H9 (cell line): ENCODE measurements around the gene LMX1A. TPM values are rescaled to one million over a fixed set of nuclear protein-coding genes. Genes with fewer than 3 reads are reported as not detected.

Experiments used
- DNase-seq: peaks from one replicate; pipeline ENCODE4 v3.0.0-alpha.2; 2017
- H2AFZ ChIP-seq: one replicate; pipeline ENCODE4 v1.6.1; 2013; ENCODE audit warnings: mild to moderate bottlenecking, low read length, control low read depth, moderate library complexity
- H2AK5ac ChIP-seq: 2 replicates; pipeline ENCODE4 v1.6.1; 2013; ENCODE audit warnings: low read length, control low read depth, mixed read lengths; ENCODE audit not compliant: insufficient read length
- H2BK120ac ChIP-seq: one replicate; pipeline ENCODE4 v1.6.1; 2013; ENCODE audit warnings: low read depth, mild to moderate bottlenecking, low read length, control low read depth, inconsistent platforms; ENCODE audit not compliant: poor library complexity, severe bottlenecking
- H2BK12ac ChIP-seq: 2 replicates; pipeline ENCODE4 v1.6.1; 2013; ENCODE audit warnings: low read length, control low read depth, mixed read lengths, low read depth; ENCODE audit not compliant: insufficient read length
- H2BK15ac ChIP-seq: 2 replicates; pipeline ENCODE4 v1.6.1; 2013; ENCODE audit warnings: low read depth, low read length, control low read depth
- H2BK20ac ChIP-seq: one replicate; pipeline ENCODE4 v1.6.1; 2013; ENCODE audit warnings: low read depth, mild to moderate bottlenecking, low read length, control low read depth, inconsistent platforms; ENCODE audit not compliant: poor library complexity, severe bottlenecking
- H2BK5ac ChIP-seq: 2 replicates; pipeline ENCODE4 v1.6.1; 2013; ENCODE audit warnings: low read length, control low read depth, mixed read lengths; ENCODE audit not compliant: insufficient read length
- H3K14ac ChIP-seq: 2 replicates; pipeline ENCODE4 v1.6.1; 2013; ENCODE audit warnings: low read length, control low read depth; ENCODE audit not compliant: insufficient read depth
- H3K18ac ChIP-seq: 2 replicates; pipeline ENCODE4 v1.6.1; 2013; ENCODE audit warnings: low read depth, mild to moderate bottlenecking, mixed read lengths, low read length, control low read depth; ENCODE audit not compliant: insufficient read length
- H3K23ac ChIP-seq: 2 replicates; pipeline ENCODE4 v1.6.1; 2013; ENCODE audit warnings: low read length, control low read depth, mixed read lengths, low read depth; ENCODE audit not compliant: insufficient read length
- H3K23me2 ChIP-seq: 2 replicates; pipeline ENCODE4 v1.6.1; 2013; ENCODE audit warnings: low read depth, mild to moderate bottlenecking, mixed read lengths, low read length, control low read depth; ENCODE audit not compliant: insufficient read length, poor library complexity, severe bottlenecking
- H3K27ac ChIP-seq: 2 replicates; pipeline ENCODE4 v1.5.1; 2013; ENCODE audit warnings: low read length, control low read depth, mixed read lengths, low read depth; ENCODE audit not compliant: insufficient read length
- H3K27me3 ChIP-seq: 2 replicates; pipeline ENCODE4 v1.6.1; 2013; ENCODE audit warnings: low read length, control low read depth, inconsistent platforms; ENCODE audit not compliant: insufficient read depth
- H3K4ac ChIP-seq: 2 replicates; pipeline ENCODE4 v1.6.1; 2013; ENCODE audit warnings: low read depth, mild to moderate bottlenecking, control low read depth, inconsistent platforms, low read length, moderate library complexity
- H3K4me1 ChIP-seq: 2 replicates; pipeline ENCODE4 v1.6.1; 2013; ENCODE audit warnings: low read length, control low read depth, inconsistent platforms; ENCODE audit not compliant: insufficient read depth
- H3K4me2 ChIP-seq: 2 replicates; pipeline ENCODE4 v1.6.1; 2013; ENCODE audit warnings: low read length, control low read depth, mixed read lengths; ENCODE audit not compliant: insufficient read length, insufficient read depth
- H3K56ac ChIP-seq: 2 replicates; pipeline ENCODE4 v1.6.1; 2013; ENCODE audit warnings: low read depth, mild to moderate bottlenecking, mixed read lengths, low read length, control low read depth; ENCODE audit not compliant: insufficient read length
- H3K79me1 ChIP-seq: 2 replicates; pipeline ENCODE4 v1.6.1; 2013; ENCODE audit warnings: low read depth, mild to moderate bottlenecking, moderate library complexity, low read length, control low read depth, inconsistent platforms; ENCODE audit not compliant: insufficient read depth, poor library complexity, severe bottlenecking
- H3K79me2 ChIP-seq: 2 replicates; pipeline ENCODE4 v1.6.1; 2013; ENCODE audit warnings: low read length, control low read depth, inconsistent platforms; ENCODE audit not compliant: insufficient read depth
- H3K9ac ChIP-seq: 2 replicates; pipeline ENCODE4 v1.6.1; 2013; ENCODE audit warnings: low read length, control low read depth, mixed read lengths; ENCODE audit not compliant: insufficient read length; ENCODE audit errors: extremely low read depth
- H3K9me3 ChIP-seq: one replicate; pipeline ENCODE4 v1.6.1; 2013; ENCODE audit warnings: low read depth, low read length, inconsistent platforms; ENCODE audit not compliant: control insufficient read depth
- H3T11ph ChIP-seq: one replicate; pipeline ENCODE4 v1.6.1; 2013; ENCODE audit warnings: mild to moderate bottlenecking, low read length, control low read depth, inconsistent platforms
- H4K20me1 ChIP-seq: one replicate; pipeline ENCODE4 v1.6.1; 2013; ENCODE audit not compliant: control insufficient read depth, insufficient read length, insufficient read depth
- H4K5ac ChIP-seq: 2 replicates; pipeline ENCODE4 v1.6.1; 2013; ENCODE audit warnings: low read depth, mild to moderate bottlenecking, mixed read lengths, low read length, control low read depth; ENCODE audit not compliant: insufficient read length
- H4K8ac ChIP-seq: replicated peaks from 2 replicates; pipeline ENCODE4 v1.6.1; 2013; ENCODE audit warnings: low read length, control low read depth, mixed read lengths, low read depth; ENCODE audit not compliant: insufficient read length
- H4K91ac ChIP-seq: 2 replicates; pipeline ENCODE4 v1.6.1; 2013; ENCODE audit warnings: low read depth, mild to moderate bottlenecking, moderate library complexity, mixed read lengths, low read length, control low read depth; ENCODE audit not compliant: insufficient read length
- H3K27ac Mint-ChIP-seq, 3 experiments: 2 replicates in 2 of 3; 3 replicates in 1 of 3; pipeline ENCODE4 v1.8.0; 2020 to 2021; ENCODE audit warnings: mixed read lengths in 3 of 3, mild to moderate bottlenecking in 1 of 3, moderate library complexity in 1 of 3
- H3K27me3 Mint-ChIP-seq: 2 replicates; pipeline ENCODE4 v1.8.0; 2021; ENCODE audit warnings: low read depth, mild to moderate bottlenecking, moderate library complexity, mixed read lengths
- H3K36me3 Mint-ChIP-seq, 3 experiments: 2 replicates in 2 of 3; 3 replicates in 1 of 3; pipeline ENCODE4 v1.8.0; 2020 to 2021; ENCODE audit warnings: low read depth in 3 of 3, mixed read lengths in 3 of 3; ENCODE audit not compliant: insufficient read depth in 1 of 3
- H3K4me1 Mint-ChIP-seq, 2 experiments: 2 replicates each; pipeline ENCODE4 v1.8.0; 2020; ENCODE audit warnings: mixed read lengths in 2 of 2
- H3K4me3 Mint-ChIP-seq, 2 experiments: 2 replicates in 1 of 2; 3 replicates in 1 of 2; pipeline ENCODE4 v1.8.0; 2020 to 2021; ENCODE audit warnings: mild to moderate bottlenecking in 2 of 2, mixed read lengths in 2 of 2, moderate library complexity in 1 of 2
- H3K9me3 Mint-ChIP-seq, 2 experiments: 2 replicates in 1 of 2; 3 replicates in 1 of 2; pipeline ENCODE4 v1.8.0; 2020; ENCODE audit warnings: mild to moderate bottlenecking in 2 of 2, mixed read lengths in 2 of 2, moderate library complexity in 1 of 2
- CTCF ChIP-seq: fragments of 200-600 bp; sonication (generic); conservative IDR thresholded peaks from 3 replicates; pipeline ENCODE4 v1.8.0; 2021; ENCODE audit warnings: antibody characterized with exemption, mild to moderate bottlenecking
- WGBS: extraction: QIAGEN DNeasy Blood & Tissue Kit; methylation state at CpG from one replicate; pipeline ENCODE4 v1.1.7; 2013; ENCODE audit warnings: missing lambda C conversion rate, low lambda C conversion rate, mixed read lengths; ENCODE audit not compliant: insufficient read length; ENCODE audit errors: extremely low coverage; 5-methylcytosine and 5-hydroxymethylcytosine counted together
- total RNA-seq: library from RNA; stranded (reverse); gene quantifications from 2 replicates; pipeline ENCODE4 v1.2.1, GENCODE V29; 2021

Gene LMX1A
- total RNA-seq, 1 experiment from 2014 or later: not detected

GRCh38 chr1:165342587-165342986, 13.9 kb downstream of the LMX1A start:
- H3K4me1 ChIP-seq: peaks cover 3% of the 10 kb centered on the region; the same call in 1 of the 2 replicates
- no peaks in the 10 kb centered on the region for H4K20me1 ChIP-seq
- H2AK5ac ChIP-seq: no peak overlapping the region
- H3K27me3 Mint-ChIP-seq: peaks cover 67% of the 10 kb centered on the region
- H4K91ac ChIP-seq: no peak overlapping the region
- no peak for DNase-seq
- no peak for TF ChIP-seq CTCF
- no peak overlapping the region for H4K5ac ChIP-seq
- no peak overlapping the region for H3K4ac ChIP-seq
- H3K4me3 Mint-ChIP-seq: no peak overlapping the region; a peak in 1 of 5 replicates
- H3K9ac ChIP-seq: no peak overlapping the region
- H3K4me1 Mint-ChIP-seq: peaks cover 17 to 44% of the 10 kb centered on the region in 2 experiments
- no peak overlapping the region for H3K4me2 ChIP-seq
- no peak overlapping the region for H4K8ac ChIP-seq
- no peak overlapping the region for H2BK5ac ChIP-seq
- no peaks in the 10 kb centered on the region for H3K27me3 ChIP-seq
- H2BK120ac ChIP-seq: no peak overlapping the region
- H3K36me3 Mint-ChIP-seq: no peaks in the 10 kb centered on the region
- H3K79me1 ChIP-seq: no peaks in the 10 kb centered on the region
- H2BK20ac ChIP-seq: no peak overlapping the region
- H3K56ac ChIP-seq: no peak overlapping the region
- H3K23ac ChIP-seq: no peak overlapping the region
- no peak overlapping the region for H2BK15ac ChIP-seq
- H3K14ac ChIP-seq: no peak overlapping the region
- no CpG with 5 or more reads among the region's 2 CpGs for WGBS
- no peaks in the 10 kb centered on the region for H3K23me2 ChIP-seq
- no peak overlapping the region for H3T11ph ChIP-seq
- no peak overlapping the region; a peak in 1 of 7 replicates for H3K27ac Mint-ChIP-seq
- no peak overlapping the region for H3K27ac ChIP-seq
- H3K9me3 Mint-ChIP-seq: no peaks in the 10 kb centered on the region; a peak in 1 of 5 replicates
- H3K79me2 ChIP-seq: no peaks in the 10 kb centered on the region
- H3K18ac ChIP-seq: no peak overlapping the region
- H2AFZ ChIP-seq: no peak overlapping the region
- H2BK12ac ChIP-seq: no peak overlapping the region
- no peaks in the 10 kb centered on the region for H3K9me3 ChIP-seq
